GM18498 (cell line): ENCODE results near the gene RAB3IL1.

Experiments used
- ATAC-seq: cut with Tn5 transposase; IDR thresholded peaks from one replicate; pipeline ENCODE4 v1.9.1; 2021; ENCODE audit warnings: mild to moderate bottlenecking, moderate library complexity; ENCODE audit not compliant: unreplicated experiment

The RAB3IL1 gene

GRCh38 chr11:61921446-61921845, 4.1 kb upstream of the RAB3IL1 start:
- no peak for ATAC-seq

GRCh38 chr11:61919705-61920631, 2.6 kb upstream of the RAB3IL1 start:
- no peak for ATAC-seq

DNA sequence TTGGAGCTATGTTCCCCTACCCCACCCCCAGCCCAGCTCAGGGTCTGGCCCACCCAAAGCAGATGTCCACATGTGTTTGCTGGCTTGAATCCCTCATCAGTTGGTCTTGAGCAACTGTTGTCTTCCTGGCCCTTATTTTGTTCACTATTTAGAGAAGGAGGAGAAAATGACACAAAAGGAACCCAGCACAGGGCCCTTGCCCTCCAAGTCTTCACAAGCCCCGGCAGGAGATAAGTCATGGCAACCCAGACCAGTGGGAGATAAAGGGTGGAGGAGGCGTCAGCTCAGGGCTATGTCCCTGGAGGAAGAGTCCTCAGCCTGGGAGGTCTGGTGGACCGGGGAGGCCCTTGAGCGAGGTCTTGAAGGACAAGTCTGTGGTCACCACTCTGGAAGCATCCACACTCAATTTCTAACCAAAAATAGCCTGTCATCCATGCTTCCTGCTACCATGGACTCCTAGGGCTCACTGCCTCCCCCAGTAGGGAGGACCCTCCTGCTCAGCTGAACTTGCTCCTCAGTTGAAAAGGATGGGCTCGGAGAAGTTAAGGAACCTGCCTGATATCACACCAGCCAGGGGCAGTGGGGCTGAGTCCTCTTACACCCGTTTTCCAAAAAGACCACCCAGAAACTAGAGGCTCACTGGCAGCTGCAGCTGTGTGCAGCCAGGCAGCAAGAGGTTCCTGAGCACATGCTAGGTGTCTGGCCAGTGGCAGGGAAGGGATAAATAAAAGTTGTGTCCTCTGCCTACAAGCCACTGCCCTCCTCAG, 1.8 kb upstream of the RAB3IL1 start:
- no peak for ATAC-seq

DNA sequence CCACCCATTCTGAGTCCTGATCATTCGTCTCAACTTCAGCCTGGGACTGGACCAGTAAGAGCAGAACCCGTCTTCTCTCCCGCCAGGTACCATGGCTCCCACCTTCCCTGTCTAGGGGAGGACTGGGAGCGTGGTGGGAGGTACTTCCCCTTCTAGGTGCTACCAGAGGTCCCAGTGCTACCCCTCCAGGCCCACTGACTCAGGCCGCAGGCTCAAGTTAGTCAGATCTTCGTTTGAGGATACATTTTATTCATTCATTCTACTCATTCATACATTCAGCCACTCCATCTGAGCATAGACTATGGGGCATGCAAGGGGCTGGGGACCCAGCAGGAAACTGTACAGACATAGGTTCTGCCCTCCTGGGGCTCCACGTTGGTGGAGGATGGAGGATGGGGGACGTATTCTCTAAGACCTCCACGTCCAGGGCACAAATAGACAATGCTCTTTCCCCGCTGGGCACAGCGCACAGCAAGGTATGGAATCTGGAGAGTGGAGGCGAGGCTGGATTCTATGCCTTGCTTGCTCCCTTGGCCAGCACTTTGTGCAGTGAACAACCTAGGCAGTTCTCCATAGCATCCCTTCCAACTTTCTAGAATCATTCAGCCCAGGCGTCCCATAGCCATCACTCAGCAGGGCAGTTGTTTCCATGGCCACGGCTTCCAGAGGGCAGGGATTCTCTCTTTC, 1.0 kb upstream of the RAB3IL1 start:
- ATAC-seq: no peak

GRCh38 chr11:61916737-61917333, 531 bp downstream of the RAB3IL1 start:
- ATAC-seq: no peak

GRCh38 chr11:61914471-61915171, 2.7 kb downstream of the RAB3IL1 start:
- ATAC-seq: no peak

GRCh38 chr11:61913699-61914395, 3.5 kb downstream of the RAB3IL1 start:
- no peak for ATAC-seq

- ATAC-seq: no peak
Measured at GRCh38 chr11:61912991-61913698, 4.2 kb downstream of the RAB3IL1 start.

DNA sequence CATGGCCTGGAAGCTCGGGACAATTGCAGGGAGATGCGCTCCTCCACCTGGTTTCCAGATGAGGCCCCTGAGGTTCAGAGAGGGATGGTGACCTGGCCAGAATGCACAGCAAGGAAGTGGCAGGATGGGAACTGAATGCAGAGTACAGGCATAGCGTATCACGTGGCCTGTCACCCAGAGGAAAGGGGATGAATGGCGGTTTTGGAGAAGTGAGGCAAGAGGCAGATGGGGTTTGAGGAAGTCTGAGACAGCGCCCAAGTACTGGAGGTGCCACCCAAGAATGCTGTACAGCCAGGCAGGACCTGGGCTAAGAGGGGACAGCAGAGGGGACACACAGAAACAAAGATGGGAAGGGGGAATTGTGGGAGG, 4.9 kb downstream of the RAB3IL1 start:
- ATAC-seq: no peak

GRCh38 chr11:61911701-61912529, 5.5 kb downstream of the RAB3IL1 start:
- ATAC-seq: no peak

- ATAC-seq: no peak
Measured at GRCh38 chr11:61911128-61911700, 6.2 kb downstream of the RAB3IL1 start.

- no peak for ATAC-seq
Measured at GRCh38 chr11:61910187-61911127, 6.9 kb downstream of the RAB3IL1 start.

GRCh38 chr11:61908730-61909316, 8.5 kb downstream of the RAB3IL1 start:
- no peak for ATAC-seq

GRCh38 chr11:61907871-61908729, 9.3 kb downstream of the RAB3IL1 start:
- no peak for ATAC-seq

DNA sequence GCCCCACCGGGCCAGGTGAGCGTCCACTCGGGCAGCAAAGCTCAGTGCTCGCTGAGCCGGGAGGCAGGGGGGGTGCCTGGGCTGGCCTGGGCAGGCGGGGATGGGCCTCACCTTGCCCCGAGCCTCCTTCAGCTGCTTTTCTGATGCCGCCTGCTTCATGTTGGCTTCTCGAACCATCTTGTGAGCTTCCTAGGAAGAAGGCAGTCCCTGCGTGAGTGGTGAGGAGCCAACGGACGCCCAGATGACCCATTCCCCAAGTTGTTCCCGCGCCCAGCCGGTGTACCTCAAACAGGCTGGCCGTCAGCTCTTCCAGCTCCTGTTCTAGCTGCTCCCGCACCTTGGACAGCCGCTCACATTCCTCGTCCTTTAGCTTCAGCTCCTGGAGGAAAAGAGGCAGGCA, 10.1 kb downstream of the RAB3IL1 start:
- ATAC-seq: no peak

GRCh38 chr11:61906522-61906909, 10.8 kb downstream of the RAB3IL1 start:
- no peak for ATAC-seq
